ENCODE measurements around the gene CCL25.
"Not testable (repeated sequence)": the region's sequence is repeated elsewhere in the genome, so short reads cannot be mapped to it uniquely, and the experiment has no call there.

The CCL25 gene

GRCh38 chr19:8052464-8052859 lies at the start of gene CCL25:
CCL25 (plus strand) TSS chr19:8052760; CDS start chr19:8053050, 290 bp downstream.
- DNase-seq (ENCODE audit: low spot score): no peak

- no peak for DNase-seq (ENCODE audit: low spot score)
Measured at GRCh38 chr19:8004001-8004400, 48.6 kb upstream of the CCL25 start.

- no peak for DNase-seq (ENCODE audit: low spot score)
Measured at GRCh38 chr19:8004723-8005513, 47.6 kb upstream of the CCL25 start.

GRCh38 chr19:8005534-8006256 lies 46.9 kb upstream of the CCL25 start, which contains the start of gene ELAVL1:
ELAVL1 (minus strand) TSS chr19:8005641; CDS start chr19:7991815, 13,826 bp downstream.
- DNase-seq (ENCODE audit: low spot score): peak; percentile 89

- peak; percentile 23 for DNase-seq (ENCODE audit: low spot score)
Measured at GRCh38 chr19:8017808-8018207, 34.8 kb upstream of the CCL25 start.

- DNase-seq (ENCODE audit: low spot score): no peak
Measured at GRCh38 chr19:8020681-8021080, 31.9 kb upstream of the CCL25 start.

GRCh38 chr19:8021374-8021773 lies 31.2 kb upstream of the CCL25 start:
- no peak for DNase-seq (ENCODE audit: low spot score)

- no peak for DNase-seq (ENCODE audit: low spot score)
Measured at GRCh38 chr19:8022275-8022674, 30.3 kb upstream of the CCL25 start.

GRCh38 chr19:8023371-8023770 lies 29.2 kb upstream of the CCL25 start:
- DNase-seq (ENCODE audit: low spot score): no peak

GRCh38 chr19:8024256-8024655 lies 28.3 kb upstream of the CCL25 start:
- not testable (repeated sequence) for DNase-seq (ENCODE audit: low spot score)

GRCh38 chr19:8025316-8025715 lies 27.2 kb upstream of the CCL25 start:
- DNase-seq (ENCODE audit: low spot score): no peak

GRCh38 chr19:8028951-8029491 lies 23.5 kb upstream of the CCL25 start:
- DNase-seq (ENCODE audit: low spot score): no peak

- no peak for DNase-seq (ENCODE audit: low spot score)
Measured at GRCh38 chr19:8030960-8031359, 21.6 kb upstream of the CCL25 start.

- DNase-seq (ENCODE audit: low spot score): not testable (repeated sequence)
Measured at GRCh38 chr19:8033287-8034177, 19.0 kb upstream of the CCL25 start.

- DNase-seq (ENCODE audit: low spot score): no peak
Measured at GRCh38 chr19:8034178-8034525, 18.4 kb upstream of the CCL25 start.

GRCh38 chr19:8036434-8037099 lies 16.0 kb upstream of the CCL25 start:
- no peak for DNase-seq (ENCODE audit: low spot score)

GRCh38 chr19:8038815-8039214 lies 13.7 kb upstream of the CCL25 start:
- no peak for DNase-seq (ENCODE audit: low spot score)

- DNase-seq (ENCODE audit: low spot score): no peak
Measured at GRCh38 chr19:8039231-8039630, 13.3 kb upstream of the CCL25 start.

GRCh38 chr19:8041531-8041931 lies 11.0 kb upstream of the CCL25 start:
- DNase-seq (ENCODE audit: low spot score): no peak

GRCh38 chr19:8042900-8043299 lies 9.7 kb upstream of the CCL25 start:
- DNase-seq (ENCODE audit: low spot score): no peak

GRCh38 chr19:8044018-8044417 lies 8.5 kb upstream of the CCL25 start:
- DNase-seq (ENCODE audit: low spot score): no peak
